Astrocyte (in vitro differentiated cells and primary cell): ENCODE measurements around the gene TTC9B.

Experiments
- CTCF ChIP-seq: IDR thresholded peaks from 2 replicates; pipeline ENCODE4 v1.5.1; 2011; ENCODE audit warnings: low read depth, mild to moderate bottlenecking, inconsistent platforms, low read length, moderate library complexity; ENCODE audit not compliant: insufficient read depth
- EZH2 ChIP-seq: IDR thresholded peaks from 2 replicates; pipeline ENCODE4 v1.6.1; 2012; ENCODE audit warnings: mild to moderate bottlenecking, low read length, inconsistent platforms; ENCODE audit not compliant: insufficient read depth

- no peak for TF ChIP-seq CTCF
- no peak for TF ChIP-seq EZH2
Observed at GRCh38 chr19:40243181-40243580, 25.0 kb upstream of the TTC9B start.
